HepG2 (cell line): ENCODE measurements around the gene SLC25A25. TPM values are rescaled to one million over a fixed set of nuclear protein-coding genes. Genes with fewer than 3 reads are reported as not detected.

ENCODE experiments used
- ATF7 ChIP-seq, 2 experiments: fragments of 450-650 bp in 1 of 2; sonication (generic) in 1 of 2; formaldehyde crosslinking in 1 of 2; IDR thresholded peaks; 2 replicates each; pipeline versions ENCODE4 v1.4.0 to v1.6.1; 2016 to 2020; ENCODE audit warnings: antibody characterized with exemption in 1 of 2, mild to moderate bottlenecking in 1 of 2, missing genetic modification reagents in 1 of 2
- DMTF1 ChIP-seq: sonication (generic); formaldehyde crosslinking; IDR thresholded peaks from 2 replicates; pipeline ENCODE4 v1.4.0; 2020; ENCODE audit warnings: mild to moderate bottlenecking, missing genetic modification reagents
- ETV6 ChIP-seq: sonication (generic); formaldehyde crosslinking; conservative IDR thresholded peaks from 2 replicates; pipeline ENCODE4 v1.4.0; 2020; ENCODE audit warnings: missing genetic modification reagents
- HMGXB4 ChIP-seq, 2 experiments: sonication (generic) in 1 of 2; formaldehyde crosslinking in 1 of 2; IDR thresholded peaks; 2 replicates each; pipeline versions ENCODE4 v1.4.0 to v1.6.1; 2018 to 2020; ENCODE audit warnings: missing genetic modification reagents in 2 of 2, borderline replicate concordance in 1 of 2, low read depth in 1 of 2, mild to moderate bottlenecking in 1 of 2, missing biosample characterization in 1 of 2
- KLF9 ChIP-seq: IDR thresholded peaks from 2 replicates; pipeline ENCODE4 v1.6.1; 2016; ENCODE audit warnings: low read depth
- NFYC ChIP-seq: IDR thresholded peaks from 2 replicates; pipeline ENCODE4 v1.6.1; 2016; ENCODE audit warnings: missing genetic modification reagents, missing compliant biosample characterization
- NPAS2 ChIP-seq: sonication (generic); formaldehyde crosslinking; IDR thresholded peaks from 2 replicates; pipeline ENCODE4 v1.8.0; 2022; ENCODE audit warnings: mild to moderate bottlenecking, missing genetic modification reagents, borderline replicate concordance
- ONECUT2 ChIP-seq: sonication (generic); formaldehyde crosslinking; IDR thresholded peaks from 2 replicates; pipeline ENCODE4 v1.4.0; 2020; ENCODE audit warnings: missing genetic modification reagents
- PCBP2 ChIP-seq: fragments of 200-400 bp; formaldehyde crosslinking; optimal IDR thresholded peaks from 2 replicates; pipeline ENCODE3; 2018; ENCODE audit warnings: low read length, low read depth; ENCODE audit not compliant: poor library complexity, severe bottlenecking
- POLR2AphosphoS2 ChIP-seq: IDR thresholded peaks from 2 replicates; pipeline ENCODE4 v1.6.1; 2011; ENCODE audit warnings: low read depth, low read length, improper control_type of control experiment
- SALL2 ChIP-seq: sonication (generic); formaldehyde crosslinking; IDR thresholded peaks from 2 replicates; pipeline ENCODE4 v1.8.1; 2023; ENCODE audit warnings: mild to moderate bottlenecking, missing genetic modification reagents, inconsistent platforms
- SMYD3 ChIP-seq: sonication (generic); formaldehyde crosslinking; IDR thresholded peaks from 2 replicates; pipeline ENCODE4 v1.8.1; 2023; ENCODE audit warnings: mild to moderate bottlenecking, missing genetic modification reagents
- SRY ChIP-seq: sonication (generic); formaldehyde crosslinking; IDR thresholded peaks from 2 replicates; pipeline ENCODE4 v1.8.0; 2022; ENCODE audit warnings: mild to moderate bottlenecking, missing genetic modification reagents
- ZBTB1 ChIP-seq: sonication (generic); formaldehyde crosslinking; IDR thresholded peaks from 2 replicates; pipeline ENCODE4 v1.4.0; 2020; ENCODE audit warnings: missing genetic modification reagents, borderline replicate concordance
- ZNF143 ChIP-seq: sonication (generic); formaldehyde crosslinking; IDR thresholded peaks from 2 replicates; pipeline ENCODE4 v1.4.0; 2020; ENCODE audit warnings: missing genetic modification reagents
- ZNF260 ChIP-seq: sonication (generic); formaldehyde crosslinking; IDR thresholded peaks from 2 replicates; pipeline ENCODE4 v1.4.0; 2020; ENCODE audit warnings: missing genetic modification reagents, low read depth, mild to moderate bottlenecking, borderline replicate concordance
- ZNF280D ChIP-seq: sonication (generic); formaldehyde crosslinking; IDR thresholded peaks from 2 replicates; pipeline ENCODE4 v1.5.1; 2020; ENCODE audit warnings: mild to moderate bottlenecking, missing genetic modification reagents
- ZNF710 ChIP-seq: sonication (generic); formaldehyde crosslinking; IDR thresholded peaks from 2 replicates; pipeline ENCODE4 v1.5.0; 2020; ENCODE audit warnings: mild to moderate bottlenecking, missing genetic modification reagents, borderline replicate concordance
- ZNF773 ChIP-seq: sonication (generic); formaldehyde crosslinking; IDR thresholded peaks from 2 replicates; pipeline ENCODE4 v1.4.0; 2020; ENCODE audit warnings: missing genetic modification reagents, borderline replicate concordance
- polyA plus RNA-seq, 8 experiments: library from polyadenylated mRNA; depleted of rRNA in 3 of 8; stranded (reverse) in 7 of 8; unstranded in 1 of 8; fragments of >200 nt; fragmentation: Illumina TruSeq in 4 of 8; extraction: Trizol in 4 of 8; gene quantifications; 2 replicates each; pipeline versions ENCODE4 v1.2.1 to v1.2.3, GENCODE V29; 2011 to 2016; ENCODE audit warnings: low read depth in 4 of 8, missing spikeins in 1 of 8, mixed read lengths in 1 of 8; ENCODE audit not compliant: insufficient read depth in 1 of 8
- total RNA-seq, 5 experiments: library from RNA; depleted of rRNA; stranded (reverse); fragments of >200 nt; fragmentation: Illumina TruSeq; extraction: Trizol; gene quantifications; 2 replicates each; pipeline ENCODE4 v1.2.3, GENCODE V29; 2016; ENCODE audit warnings: low read depth in 1 of 5

SLC25A25 gene
- total and polyA plus RNA-seq, 2 of the 13 experiments (the other 11 are each of a cell fraction or from before 2014, with no cell fraction given), result 10.5 to 24.8 TPM

GRCh38 chr9:128098297-128099230 lies 30.5 kb downstream of the SLC25A25 start (continued):
- TF ChIP-seq ATF7 (IDR thresholded peaks at IDR 0.05) (peak; percentile 97), ATF7 (CRISPR knock-in tag; IDR thresholded peaks at IDR 0.05) (peak; percentile 97), SRY (CRISPR knock-in tag) (peak; percentile 20; the same call in 1 of the 2 replicates), ZBTB1 (CRISPR knock-in tag) (no peak), SALL2 (CRISPR knock-in tag) (peak; percentile 77), ZNF280D (CRISPR knock-in tag) (peak; percentile 61; the same call in 1 of the 2 replicates), NPAS2 (CRISPR knock-in tag) (no peak), ZNF710 (no peak), NFYC (CRISPR knock-in tag) (peak; percentile 81), PCBP2 (no peak), KLF9 (CRISPR knock-in tag) (no peak), HMGXB4 (CRISPR knock-in tag; IDR thresholded peaks at IDR 0.05; ENCODE audit: borderline replicate concordance in 1 of 2, low read depth in 1 of 2) (no peak; a peak in 1 of 4 replicates), ZNF260 (CRISPR knock-in tag) (no peak), ETV6 (CRISPR knock-in tag) (no peak), DMTF1 (no peak), ONECUT2 (CRISPR knock-in tag) (no peak), ZNF143 (CRISPR knock-in tag) (no peak), SMYD3 (CRISPR knock-in tag) (no peak), ZNF773 (no peak), POLR2AphosphoS2 (no peak; the same call in 1 of the 2 replicates)
